Liver (tissue), 3 donors: ENCODE measurements around the gene BMAL2.

Experiments used
- EGR1 ChIP-seq, 2 donors: IDR thresholded peaks; 2 replicates each; pipeline ENCODE4 v1.6.1; 2016 to 2018; ENCODE audit warnings: antibody characterized with exemption in 2 of 2, low read depth in 2 of 2
- FOXA1 ChIP-seq: IDR thresholded peaks from 2 replicates; pipeline ENCODE4 v1.6.1; 2016; ENCODE audit warnings: antibody characterized with exemption
- JUND ChIP-seq, 2 donors: IDR thresholded peaks; 2 replicates each; pipeline ENCODE4 v1.6.1; 2016; ENCODE audit warnings: antibody characterized with exemption in 2 of 2
- RXRA ChIP-seq, 2 donors: IDR thresholded peaks; 2 replicates each; pipeline ENCODE4 v1.6.1; 2017 to 2018; ENCODE audit warnings: antibody characterized with exemption in 2 of 2, mild to moderate bottlenecking in 1 of 2
- SP1 ChIP-seq: IDR thresholded peaks from 2 replicates; pipeline ENCODE4 v1.6.1; 2018; ENCODE audit warnings: antibody characterized with exemption, mild to moderate bottlenecking
- YY1 ChIP-seq: IDR thresholded peaks from 2 replicates; pipeline ENCODE4 v1.6.1; 2016; ENCODE audit warnings: antibody characterized with exemption, mild to moderate bottlenecking
- TF ChIP-seq, protein P1 (sequence below): fragments of 150-350 bp; IDR thresholded peaks from 2 replicates; pipeline ENCODE4 v1.5.1; 2017; ENCODE audit warnings: improper control_type of control experiment, low read depth, low read length; ENCODE audit not compliant: missing input control
- TF ChIP-seq, protein P2 (sequence below): IDR thresholded peaks from 2 replicates; pipeline ENCODE4 v1.6.1; 2016; ENCODE audit warnings: antibody characterized with exemption, mild to moderate bottlenecking
- TF ChIP-seq, protein P3 (sequence below): IDR thresholded peaks from 2 replicates; pipeline ENCODE4 v1.6.1; 2016; ENCODE audit warnings: antibody characterized with exemption
- donor health status: healthy.
- donor health status: healthy.

DNA sequence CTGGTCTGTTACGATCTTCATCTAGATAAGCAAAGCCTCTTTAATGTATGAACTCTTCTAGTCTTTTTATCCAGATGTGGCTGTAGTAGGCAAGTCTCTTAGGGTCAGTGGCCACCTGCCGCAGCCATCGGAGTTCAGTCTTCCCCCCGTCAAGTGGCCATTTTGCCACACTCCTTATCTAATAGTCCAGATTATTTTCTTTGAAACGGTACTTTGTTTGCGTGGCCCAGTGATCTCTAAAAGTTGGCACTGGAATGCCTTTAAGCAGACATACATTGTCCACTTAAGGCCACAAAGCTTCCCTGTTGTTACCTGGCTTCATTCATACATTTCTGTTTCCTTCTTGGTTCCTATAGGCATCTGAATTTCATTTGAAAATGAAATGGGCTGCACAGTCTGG lies 36.0 kb upstream of the BMAL2 start:
- TF ChIP-seq, protein P1, sequence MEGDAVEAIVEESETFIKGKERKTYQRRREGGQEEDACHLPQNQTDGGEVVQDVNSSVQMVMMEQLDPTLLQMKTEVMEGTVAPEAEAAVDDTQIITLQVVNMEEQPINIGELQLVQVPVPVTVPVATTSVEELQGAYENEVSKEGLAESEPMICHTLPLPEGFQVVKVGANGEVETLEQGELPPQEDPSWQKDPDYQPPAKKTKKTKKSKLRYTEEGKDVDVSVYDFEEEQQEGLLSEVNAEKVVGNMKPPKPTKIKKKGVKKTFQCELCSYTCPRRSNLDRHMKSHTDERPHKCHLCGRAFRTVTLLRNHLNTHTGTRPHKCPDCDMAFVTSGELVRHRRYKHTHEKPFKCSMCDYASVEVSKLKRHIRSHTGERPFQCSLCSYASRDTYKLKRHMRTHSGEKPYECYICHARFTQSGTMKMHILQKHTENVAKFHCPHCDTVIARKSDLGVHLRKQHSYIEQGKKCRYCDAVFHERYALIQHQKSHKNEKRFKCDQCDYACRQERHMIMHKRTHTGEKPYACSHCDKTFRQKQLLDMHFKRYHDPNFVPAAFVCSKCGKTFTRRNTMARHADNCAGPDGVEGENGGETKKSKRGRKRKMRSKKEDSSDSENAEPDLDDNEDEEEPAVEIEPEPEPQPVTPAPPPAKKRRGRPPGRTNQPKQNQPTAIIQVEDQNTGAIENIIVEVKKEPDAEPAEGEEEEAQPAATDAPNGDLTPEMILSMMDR, result no peak
- TF ChIP-seq SP1 (no peak), YY1 (no peak), FOXA1 (no peak), EGR1 (IDR thresholded peaks at IDR 0.05; ENCODE audit: low read depth in 2 of 2) (no peak), JUND (IDR thresholded peaks at IDR 0.05) (no peak), RXRA (IDR thresholded peaks at IDR 0.05) (no peak)
- TF ChIP-seq, protein P2, sequence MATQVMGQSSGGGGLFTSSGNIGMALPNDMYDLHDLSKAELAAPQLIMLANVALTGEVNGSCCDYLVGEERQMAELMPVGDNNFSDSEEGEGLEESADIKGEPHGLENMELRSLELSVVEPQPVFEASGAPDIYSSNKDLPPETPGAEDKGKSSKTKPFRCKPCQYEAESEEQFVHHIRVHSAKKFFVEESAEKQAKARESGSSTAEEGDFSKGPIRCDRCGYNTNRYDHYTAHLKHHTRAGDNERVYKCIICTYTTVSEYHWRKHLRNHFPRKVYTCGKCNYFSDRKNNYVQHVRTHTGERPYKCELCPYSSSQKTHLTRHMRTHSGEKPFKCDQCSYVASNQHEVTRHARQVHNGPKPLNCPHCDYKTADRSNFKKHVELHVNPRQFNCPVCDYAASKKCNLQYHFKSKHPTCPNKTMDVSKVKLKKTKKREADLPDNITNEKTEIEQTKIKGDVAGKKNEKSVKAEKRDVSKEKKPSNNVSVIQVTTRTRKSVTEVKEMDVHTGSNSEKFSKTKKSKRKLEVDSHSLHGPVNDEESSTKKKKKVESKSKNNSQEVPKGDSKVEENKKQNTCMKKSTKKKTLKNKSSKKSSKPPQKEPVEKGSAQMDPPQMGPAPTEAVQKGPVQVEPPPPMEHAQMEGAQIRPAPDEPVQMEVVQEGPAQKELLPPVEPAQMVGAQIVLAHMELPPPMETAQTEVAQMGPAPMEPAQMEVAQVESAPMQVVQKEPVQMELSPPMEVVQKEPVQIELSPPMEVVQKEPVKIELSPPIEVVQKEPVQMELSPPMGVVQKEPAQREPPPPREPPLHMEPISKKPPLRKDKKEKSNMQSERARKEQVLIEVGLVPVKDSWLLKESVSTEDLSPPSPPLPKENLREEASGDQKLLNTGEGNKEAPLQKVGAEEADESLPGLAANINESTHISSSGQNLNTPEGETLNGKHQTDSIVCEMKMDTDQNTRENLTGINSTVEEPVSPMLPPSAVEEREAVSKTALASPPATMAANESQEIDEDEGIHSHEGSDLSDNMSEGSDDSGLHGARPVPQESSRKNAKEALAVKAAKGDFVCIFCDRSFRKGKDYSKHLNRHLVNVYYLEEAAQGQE, result no peak
- TF ChIP-seq, protein P3, sequence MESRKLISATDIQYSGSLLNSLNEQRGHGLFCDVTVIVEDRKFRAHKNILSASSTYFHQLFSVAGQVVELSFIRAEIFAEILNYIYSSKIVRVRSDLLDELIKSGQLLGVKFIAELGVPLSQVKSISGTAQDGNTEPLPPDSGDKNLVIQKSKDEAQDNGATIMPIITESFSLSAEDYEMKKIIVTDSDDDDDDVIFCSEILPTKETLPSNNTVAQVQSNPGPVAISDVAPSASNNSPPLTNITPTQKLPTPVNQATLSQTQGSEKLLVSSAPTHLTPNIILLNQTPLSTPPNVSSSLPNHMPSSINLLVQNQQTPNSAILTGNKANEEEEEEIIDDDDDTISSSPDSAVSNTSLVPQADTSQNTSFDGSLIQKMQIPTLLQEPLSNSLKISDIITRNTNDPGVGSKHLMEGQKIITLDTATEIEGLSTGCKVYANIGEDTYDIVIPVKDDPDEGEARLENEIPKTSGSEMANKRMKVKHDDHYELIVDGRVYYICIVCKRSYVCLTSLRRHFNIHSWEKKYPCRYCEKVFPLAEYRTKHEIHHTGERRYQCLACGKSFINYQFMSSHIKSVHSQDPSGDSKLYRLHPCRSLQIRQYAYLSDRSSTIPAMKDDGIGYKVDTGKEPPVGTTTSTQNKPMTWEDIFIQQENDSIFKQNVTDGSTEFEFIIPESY, result no peak
